Heart right ventricle (tissue), 16 donors: ENCODE data around the gene ABT1. TPM values are rescaled to one million over a fixed set of nuclear protein-coding genes. Genes with fewer than 3 reads are reported as not detected.

Experiments
- ATAC-seq, 8 donors: fragments of 200-7000 bp; cut with Tn5 transposase; one replicate each; pipeline ENCODE4 v1.9.1; 2020; ENCODE audit warnings: mild to moderate bottlenecking in 8 of 8, moderate library complexity in 8 of 8, moderate number of reproducible peaks in 1 of 8
- DNase-seq, 2 donors: peaks; one replicate each; pipeline ENCODE4 v3.0.0-alpha.2; 2020
- H3K27ac ChIP-seq, 10 donors: fragments of 200-600 bp; sonication (generic) in 2 of 10; one replicate each; pipeline versions ENCODE4 v1.5.0 to v1.8.0; 2020 to 2022; ENCODE audit warnings: mild to moderate bottlenecking in 3 of 10
- H3K27me3 ChIP-seq, 7 donors: fragments of 200-600 bp; one replicate each; pipeline ENCODE4 v1.8.0; 2021 to 2022; ENCODE audit warnings: mild to moderate bottlenecking in 2 of 7
- H3K36me3 ChIP-seq, 9 donors: fragments of 200-600 bp; sonication (generic) in 1 of 9; one replicate each; pipeline versions ENCODE4 v1.5.0 to v1.8.0; 2020 to 2022; ENCODE audit warnings: mild to moderate bottlenecking in 2 of 9
- H3K4me1 ChIP-seq, 9 donors: fragments of 200-600 bp; sonication (generic) in 1 of 9; one replicate each; pipeline versions ENCODE4 v1.5.0 to v1.8.0; 2020 to 2022; ENCODE audit warnings: mild to moderate bottlenecking in 4 of 9
- H3K4me3 ChIP-seq, 10 donors: fragments of 200-600 bp; sonication (generic) in 2 of 10; one replicate each; pipeline versions ENCODE4 v1.5.0 to v1.8.0; 2020 to 2022; ENCODE audit warnings: mild to moderate bottlenecking in 7 of 10, moderate library complexity in 2 of 10
- H3K9me3 ChIP-seq, 11 donors: fragments of 200-600 bp in 10 of 11; sonication (generic) in 2 of 11; one replicate each; pipeline versions ENCODE4 v1.5.0 to v1.8.0; 2013 to 2022; ENCODE audit warnings: mild to moderate bottlenecking in 2 of 11, control low read depth in 1 of 11, moderate library complexity in 1 of 11
- WGBS, 2 donors: extraction: QIAGEN DNeasy Blood & Tissue Kit; methylation state at CpG; one replicate each; pipeline ENCODE4 v1.1.7; 2013; ENCODE audit warnings: inconsistent platforms in 1 of 2; 5-methylcytosine and 5-hydroxymethylcytosine counted together
- intact Hi-C, 10 donors: fragments of 100-400 bp; cut with DNase I; formaldehyde crosslinking; loops; one replicate each; pipeline versions ENCODE4 v1.11.1 to v1.14.2; 2022
- polyA plus RNA-seq, 2 donors: library from polyadenylated mRNA; stranded (reverse); fragments of 200-250 nt; gene quantifications; one replicate each; pipeline ENCODE4 v1.2.3, GENCODE V29; 2013
- total RNA-seq, 10 donors: library from RNA; stranded (reverse); fragmentation: NEBNext Ultra II Directional in 3 of 10; extraction: Animal tissue kit (Norgen Biotek cat#: 25700) in 3 of 10; gene quantifications; one replicate each; pipeline versions ENCODE4 v1.2.1 to v1.2.4, GENCODE V29; 2021 to 2023
- TF ChIP-seq, protein P1 (sequence below), 9 donors: fragments of 200-600 bp; sonication (generic) in 2 of 9; IDR thresholded peaks; one replicate each; pipeline versions ENCODE4 v1.5.0 to v1.8.0; 2021 to 2022; ENCODE audit warnings: antibody characterized with exemption in 9 of 9, mild to moderate bottlenecking in 5 of 9, moderate library complexity in 1 of 9
- donor health status: Arrhythmogenic right ventricular cardiomyopathy.
- donor health status: ischemic (EF 13 %, LVEDD 7.1; RV severe dilation, severe dysfunction).
- donor health status: healthy with polysubstance abuse.
- donor health status: DM: no; HTN: yes; CAD: no.
- donor health status: DM: no; HTN: no; CAD: no.
- donor health status: ischemic (EF 25% LVEDD 6.9; RV normal size, moderate dysfunction).
- donor health status: ischemic (EF 25% LVEDD 5.7; RV mildly dilated, moderate dysfunction).
- donor health status: healthy.
- donor health status: DM: yes; HTN: yes; CAD: no.
- donor health status: Ischemic cardiomyopathy.
- donor health status: ischemic (EF 35%, LVEDD 5.7; RV mildly dilated, moderate dysfunction).
- donor health status: nonischemic (EF 11% LVEDD 7.7; RV severe dilation, severe dysfunction).
- donor health status: DM: yes; HTN: yes; CAD: no.
- donor health status: PGD.
- donor health status: ischemic (EF 29% LVEDD 5.4; RV normal size, mild dysfunction).
- donor health status: nonischemic (EF 23%, LVEDD 6.1; RV moderate dilation, normal function).

The ABT1 gene
- total and polyA plus RNA-seq, 12 donors = 5.8 to 11.7 (median 7.4) TPM

DNA sequence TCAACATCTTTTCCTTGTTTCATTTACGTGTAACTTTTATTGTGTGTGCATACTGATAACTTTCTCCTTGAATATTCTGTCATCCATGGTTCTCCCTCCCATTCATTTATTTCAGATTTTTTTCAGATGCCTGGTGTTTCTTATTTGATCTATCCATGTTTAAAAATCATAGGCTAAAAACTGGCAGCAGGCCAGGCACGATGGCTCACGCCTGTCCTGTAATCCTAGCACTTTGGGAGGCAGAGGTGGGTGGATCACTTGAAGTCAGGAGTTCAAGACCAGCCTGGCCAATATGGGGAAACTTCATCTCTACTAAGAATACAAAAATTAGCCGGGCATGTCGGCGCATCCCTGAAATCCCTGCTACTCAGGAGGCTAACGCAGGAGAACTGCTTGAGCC lies 31.1 kb downstream of the ABT1 start:
- H3K4me3 ChIP-seq = no peak overlapping the region
- 80 to 86% methylated on average over 7 of the region's 7 CpGs for WGBS, 2 donors
- H3K9me3 ChIP-seq = peaks cover 0 to 11% (median 9%) of the 10 kb centered on the region in 11 donors
- H3K27ac ChIP-seq = no peak overlapping the region
- DNase-seq (no peak), ATAC-seq (no peak)
- intact Hi-C loops = no loop called here
- no peaks in the 10 kb centered on the region for H3K27me3 ChIP-seq
- no peaks in the 10 kb centered on the region for H3K4me1 ChIP-seq
- H3K36me3 ChIP-seq = peaks cover 0 to 1% (median 0%) of the 10 kb centered on the region in 9 donors
- TF ChIP-seq, protein P1, sequence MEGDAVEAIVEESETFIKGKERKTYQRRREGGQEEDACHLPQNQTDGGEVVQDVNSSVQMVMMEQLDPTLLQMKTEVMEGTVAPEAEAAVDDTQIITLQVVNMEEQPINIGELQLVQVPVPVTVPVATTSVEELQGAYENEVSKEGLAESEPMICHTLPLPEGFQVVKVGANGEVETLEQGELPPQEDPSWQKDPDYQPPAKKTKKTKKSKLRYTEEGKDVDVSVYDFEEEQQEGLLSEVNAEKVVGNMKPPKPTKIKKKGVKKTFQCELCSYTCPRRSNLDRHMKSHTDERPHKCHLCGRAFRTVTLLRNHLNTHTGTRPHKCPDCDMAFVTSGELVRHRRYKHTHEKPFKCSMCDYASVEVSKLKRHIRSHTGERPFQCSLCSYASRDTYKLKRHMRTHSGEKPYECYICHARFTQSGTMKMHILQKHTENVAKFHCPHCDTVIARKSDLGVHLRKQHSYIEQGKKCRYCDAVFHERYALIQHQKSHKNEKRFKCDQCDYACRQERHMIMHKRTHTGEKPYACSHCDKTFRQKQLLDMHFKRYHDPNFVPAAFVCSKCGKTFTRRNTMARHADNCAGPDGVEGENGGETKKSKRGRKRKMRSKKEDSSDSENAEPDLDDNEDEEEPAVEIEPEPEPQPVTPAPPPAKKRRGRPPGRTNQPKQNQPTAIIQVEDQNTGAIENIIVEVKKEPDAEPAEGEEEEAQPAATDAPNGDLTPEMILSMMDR (IDR thresholded peaks at IDR 0.05) = no peak

DNA sequence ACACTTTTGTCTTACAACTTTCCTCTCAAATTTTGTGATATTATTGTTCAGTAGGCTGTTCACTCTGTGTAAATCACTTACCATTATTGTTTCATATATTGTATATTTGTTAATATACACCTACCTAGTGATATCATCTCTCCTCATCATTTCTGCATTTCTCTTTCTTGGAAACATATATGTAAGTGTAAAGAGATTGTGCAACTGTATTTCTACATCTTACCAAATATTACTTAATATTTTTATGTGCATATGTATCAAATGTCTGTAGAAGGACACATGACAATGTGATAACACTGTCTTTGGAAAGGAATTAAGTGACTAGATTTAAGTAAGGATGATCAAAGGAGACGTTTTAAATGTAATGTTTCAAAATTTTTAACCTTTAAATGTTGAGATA lies 32.6 kb downstream of the ABT1 start:
- Histone ChIP-seq H3K4me1 (no peaks in the 10 kb centered on the region), H3K9me3 (peaks cover 0 to 19% (median 6%) of the 10 kb centered on the region in 11 donors), H3K27ac (no peak overlapping the region), H3K27me3 (no peaks in the 10 kb centered on the region), H3K36me3 (peaks cover 0 to 15% (median 0%) of the 10 kb centered on the region in 9 donors), H3K4me3 (no peak overlapping the region)
- ATAC-seq (no peak), DNase-seq (no peak)
- intact Hi-C loops = no loop called here
- TF ChIP-seq, protein P1 (IDR thresholded peaks at IDR 0.05) = no peak
- 37 to 38% methylated on average over 1 of the region's 1 CpG for WGBS, 2 donors

DNA sequence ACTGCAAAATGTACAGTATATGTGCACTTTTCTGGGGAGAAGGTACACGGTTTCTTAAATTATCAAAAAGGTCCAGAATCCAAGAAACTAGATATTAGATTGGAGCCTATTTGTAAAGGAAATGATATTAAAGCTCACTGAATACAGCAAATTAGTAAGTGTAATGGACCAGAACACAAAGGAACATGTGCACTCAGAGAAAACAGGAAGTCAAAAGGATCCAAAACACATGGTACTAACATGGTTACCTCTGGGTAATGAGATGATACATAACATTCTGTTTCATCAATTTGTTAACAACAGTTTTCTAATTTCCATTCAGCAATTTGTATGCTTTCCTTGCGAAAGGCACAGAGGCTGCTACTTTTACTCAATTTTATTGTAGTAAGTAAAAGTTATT lies 44.1 kb downstream of the ABT1 start:
- H3K9me3 ChIP-seq = peaks cover 0 to 83% (median 12%) of the 10 kb centered on the region in 11 donors
- H3K27ac ChIP-seq = no peak overlapping the region
- peaks cover 0 to 78% (median 44%) of the 10 kb centered on the region in 9 donors for H3K36me3 ChIP-seq
- TF ChIP-seq, protein P1 (IDR thresholded peaks at IDR 0.05) = no peak
- WGBS, 2 donors = 97 to 98% methylated on average over 2 of the region's 2 CpGs
- H3K4me3 ChIP-seq = no peak overlapping the region
- intact Hi-C loops = loop anchor here in 1 of 10 donors (5.0 kb wide), 1 partner anchor 946 kb away; no protein-coding TSS in a partner anchor
- DNase-seq (no peak), ATAC-seq (no peak)
- H3K27me3 ChIP-seq = no peaks in the 10 kb centered on the region
- H3K4me1 ChIP-seq = no peaks in the 10 kb centered on the region

DNA sequence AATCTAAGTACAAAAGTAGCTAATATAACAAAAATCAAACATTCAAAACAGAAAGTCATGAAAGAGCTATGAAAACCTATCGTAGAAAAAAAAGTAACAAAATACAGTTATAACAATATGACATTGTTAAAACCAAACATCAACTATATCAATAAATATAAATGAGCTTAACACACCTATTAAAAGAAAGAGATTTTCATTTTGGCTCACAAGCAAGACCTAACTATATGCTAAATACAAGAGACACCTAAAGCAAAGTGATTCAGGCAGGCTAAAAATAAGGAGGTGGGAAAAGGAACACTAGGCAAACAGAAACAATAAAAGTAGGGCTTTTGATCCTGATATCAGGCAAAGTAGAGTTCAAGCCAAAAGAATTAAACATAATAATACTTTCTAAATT lies 49.3 kb downstream of the ABT1 start:
- intact Hi-C loops = no loop called here
- TF ChIP-seq, protein P1 (IDR thresholded peaks at IDR 0.05) = no peak
- Histone ChIP-seq H3K9me3 (peaks cover 0 to 74% (median 8%) of the 10 kb centered on the region in 11 donors), H3K27me3 (no peaks in the 10 kb centered on the region), H3K4me3 (no peak overlapping the region), H3K27ac (no peak overlapping the region), H3K36me3 (peaks cover 0 to 61% (median 25%) of the 10 kb centered on the region in 9 donors), H3K4me1 (no peaks in the 10 kb centered on the region)
- 96 to 100% methylated on average over 1 of the region's 1 CpG for WGBS, 2 donors
- ATAC-seq = no peak
- no peak for DNase-seq

Other genes with a start within 250 kb of the ABT1 start
- gene BTN3A2, start 231.8 kb upstream of the ABT1 start, total RNA-seq = 10 to 100 TPM in 4 of 10 donors, 1 to 10 TPM in 6; 4.2 to 68.1 (median 9.2) TPM
- 10 to 100 TPM; 10.5 to 11.1 TPM for gene BTN3A2, start 231.8 kb upstream of the ABT1 start, polyA plus RNA-seq
- gene BTN2A2, start 213.8 kb upstream of the ABT1 start, total RNA-seq = 10 to 100 TPM in 1 of 10 donors, 1 to 10 TPM in 9; 1.7 to 12.5 (median 3.8) TPM
- gene BTN2A2, start 213.8 kb upstream of the ABT1 start, polyA plus RNA-seq = 1 to 10 TPM; 3.0 to 3.9 TPM
- 10 to 100 TPM in 3 of 10 donors, 1 to 10 TPM in 7; 3.9 to 44.3 (median 8.6) TPM for gene BTN3A1, start 194.7 kb upstream of the ABT1 start, total RNA-seq
- gene BTN3A1, start 194.7 kb upstream of the ABT1 start, polyA plus RNA-seq = 10 to 100 TPM in 1 of 2 donors, 1 to 10 TPM in 1; 3.9 to 11.0 TPM
- gene BTN3A3, start 156.4 kb upstream of the ABT1 start, total RNA-seq = 10 to 100 TPM in 3 of 10 donors, 1 to 10 TPM in 7; 4.4 to 28.2 (median 8.4) TPM
- gene BTN3A3, start 156.4 kb upstream of the ABT1 start, polyA plus RNA-seq = 10 to 100 TPM in 1 of 2 donors, 1 to 10 TPM in 1; 8.2 to 10.6 TPM
- 10 to 100 TPM; 12.7 to 19.9 (median 15.5) TPM for gene BTN2A1, start 139.0 kb upstream of the ABT1 start, total RNA-seq
- 10 to 100 TPM in 1 of 2 donors, 1 to 10 TPM in 1; 9.7 to 15.9 TPM for gene BTN2A1, start 139.0 kb upstream of the ABT1 start, polyA plus RNA-seq
- not detected for gene BTN1A1, start 96.7 kb upstream of the ABT1 start, total RNA-seq
- gene BTN1A1, start 96.7 kb upstream of the ABT1 start, polyA plus RNA-seq = not detected
- 10 to 100 TPM; 22.8 to 35.0 (median 29.8) TPM for gene HMGN4, start 58.6 kb upstream of the ABT1 start, total RNA-seq
- 10 to 100 TPM in 1 of 2 donors, 1 to 10 TPM in 1; 8.2 to 31.4 TPM for gene HMGN4, start 58.6 kb upstream of the ABT1 start, polyA plus RNA-seq
- 10 to 100 TPM in 9 of 10 donors, 1 to 10 TPM in 1; 9.5 to 14.5 (median 13.0) TPM for gene ZNF322, start 62.8 kb downstream of the ABT1 start, total RNA-seq
- 1 to 10 TPM; 4.0 to 5.7 TPM for gene ZNF322, start 62.8 kb downstream of the ABT1 start, polyA plus RNA-seq